H1 (cell line): ENCODE data around the gene DCPS. TPM values are rescaled to one million over a fixed set of nuclear protein-coding genes. Genes with fewer than 3 reads are reported as not detected.

Source experiments
- CTCF ChIA-PET: fragments of 300-600 bp; sonication (Branson Sonifier 250); formaldehyde crosslinking; loops from one replicate; lab custom pipeline; 2021; ENCODE audit not compliant: partially characterized antibody; lab: Charles Lee
- POLR2A ChIA-PET: fragments of 300-600 bp; sonication (Branson Sonifier 250); formaldehyde crosslinking; loops from one replicate; lab custom pipeline; 2021; ENCODE audit warnings: inconsistent platforms; ENCODE audit not compliant: partially characterized antibody; lab: Charles Lee
- DNase-seq, 2 experiments: peaks; one replicate each; pipeline versions ENCODE4 v3.0.0 to v3.0.0-alpha.2; 2010 to 2022; ENCODE audit warnings: low spot score in 2 of 2, low read depth in 1 of 2, mixed read lengths in 1 of 2
- FAIRE-seq: peaks from 2 replicates; lab custom pipeline; 2011; peaks lifted over from hg19 to GRCh38; lab: Jason Lieb, UNC
- H2AFZ ChIP-seq: 2 replicates; pipeline ENCODE4 v1.8.1; 2012; ENCODE audit warnings: low read length, inconsistent platforms
- H2AK5ac ChIP-seq: 2 replicates; pipeline ENCODE4 v1.6.1; 2013; ENCODE audit warnings: low read depth, low read length
- H2BK120ac ChIP-seq: replicated peaks from 2 replicates; pipeline ENCODE3; 2013; ENCODE audit warnings: low read depth, low read length, inconsistent platforms
- H2BK12ac ChIP-seq: 2 replicates; pipeline ENCODE4 v1.6.1; 2013; ENCODE audit warnings: low read depth, low read length
- H2BK15ac ChIP-seq: 2 replicates; pipeline ENCODE4 v1.6.1; 2013; ENCODE audit warnings: low read length
- H2BK20ac ChIP-seq: 2 replicates; pipeline ENCODE4 v1.6.1; 2013; ENCODE audit warnings: low read length
- H2BK5ac ChIP-seq: 2 replicates; pipeline ENCODE4 v1.6.1; 2013; ENCODE audit warnings: low read depth, low read length
- H3K14ac ChIP-seq: 2 replicates; pipeline ENCODE4 v1.6.1; 2013; ENCODE audit warnings: inconsistent platforms; ENCODE audit not compliant: insufficient read length
- H3K18ac ChIP-seq: 2 replicates; pipeline ENCODE4 v1.6.1; 2013; ENCODE audit warnings: low read length; ENCODE audit errors: extremely low read depth
- H3K23ac ChIP-seq: 2 replicates; pipeline ENCODE4 v1.6.1; 2013; ENCODE audit warnings: inconsistent platforms; ENCODE audit not compliant: insufficient read length
- H3K23me2 ChIP-seq: 2 replicates; pipeline ENCODE4 v1.6.1; 2013; ENCODE audit warnings: low read depth, low read length
- H3K27ac ChIP-seq: 2 replicates; pipeline ENCODE4 v1.6.1; 2011; ENCODE audit warnings: low read depth, low read length, inconsistent platforms
- H3K27me3 ChIP-seq, 4 experiments: replicated peaks in 1 of 4; 1 replicate in 1 of 4; 2 replicates in 3 of 4; pipeline versions ENCODE4 v1.6.1 to v1.8.1; 2011 to 2013; ENCODE audit warnings: low read length in 3 of 4, mild to moderate bottlenecking in 3 of 4, inconsistent platforms in 2 of 4, mixed read lengths in 2 of 4, moderate library complexity in 1 of 4; ENCODE audit not compliant: control insufficient read depth in 3 of 4, insufficient read depth in 3 of 4; ENCODE audit errors: extremely low read depth in 1 of 4
- H3K36me3 ChIP-seq, 4 experiments: 2 replicates each; pipeline versions ENCODE4 v1.6.1 to v1.8.1; 2011 to 2013; ENCODE audit warnings: mild to moderate bottlenecking in 4 of 4, low read length in 3 of 4, moderate library complexity in 2 of 4, control low read depth in 1 of 4, inconsistent platforms in 1 of 4; ENCODE audit not compliant: insufficient read depth in 4 of 4, control insufficient read depth in 2 of 4
- H3K4ac ChIP-seq: replicated peaks from 2 replicates; pipeline ENCODE3; 2013; ENCODE audit warnings: low read length, low read depth, mixed read lengths, inconsistent platforms; ENCODE audit not compliant: insufficient read length
- H3K4me1 ChIP-seq, 4 experiments: replicated peaks in 1 of 4; 1 replicate in 1 of 4; 2 replicates in 3 of 4; pipeline versions ENCODE4 v1.6.1 to v1.8.1; 2011 to 2013; ENCODE audit warnings: low read length in 3 of 4, inconsistent platforms in 2 of 4, mixed read lengths in 1 of 4; ENCODE audit not compliant: insufficient read depth in 4 of 4, control insufficient read depth in 3 of 4
- H3K4me2 ChIP-seq, 2 experiments: 2 replicates each; pipeline versions ENCODE4 v1.6.1 to v1.8.1; 2011 to 2013; ENCODE audit warnings: low read depth in 2 of 2, low read length in 2 of 2, control low read depth in 1 of 2, inconsistent platforms in 1 of 2, mild to moderate bottlenecking in 1 of 2; ENCODE audit not compliant: insufficient read depth in 1 of 2
- H3K4me3 ChIP-seq, 4 experiments: fragments of 200-600, 300-600 bp in 1 of 4; sonication (generic), shearing (Covaris generic), sonication (Bioruptor Twin) in 1 of 4; 2 replicates each; pipeline versions ENCODE4 v1.5.1 to v1.8.1; 2011 to 2016; ENCODE audit warnings: low read length in 4 of 4, low read depth in 3 of 4, control low read depth in 2 of 4, inconsistent platforms in 2 of 4, mild to moderate bottlenecking in 2 of 4, mixed read lengths in 1 of 4, moderate library complexity in 1 of 4; ENCODE audit not compliant: insufficient read depth in 2 of 4; ENCODE audit errors: extremely low read depth in 1 of 4
- H3K56ac ChIP-seq: replicated peaks from 2 replicates; pipeline ENCODE3; 2013; ENCODE audit warnings: low read depth, mild to moderate bottlenecking, mixed read lengths, low read length, inconsistent platforms; ENCODE audit not compliant: insufficient read length
- H3K79me1 ChIP-seq: 2 replicates; pipeline ENCODE4 v1.6.1; 2013; ENCODE audit warnings: low read depth, low read length, control low read depth
- H3K79me2 ChIP-seq, 2 experiments: 2 replicates each; pipeline versions ENCODE4 v1.6.1 to v1.8.1; 2012 to 2013; ENCODE audit warnings: low read length in 2 of 2, mild to moderate bottlenecking in 2 of 2, inconsistent platforms in 1 of 2; ENCODE audit not compliant: insufficient read depth in 2 of 2, control insufficient read depth in 1 of 2
- H3K9ac ChIP-seq, 4 experiments: replicated peaks in 1 of 4; 1 replicate in 1 of 4; 2 replicates in 3 of 4; pipeline versions ENCODE4 v1.6.1 to v1.8.1; 2011 to 2013; ENCODE audit warnings: low read depth in 3 of 4, low read length in 3 of 4, control low read depth in 2 of 4, mild to moderate bottlenecking in 2 of 4, moderate library complexity in 2 of 4, inconsistent platforms in 1 of 4; ENCODE audit errors: extremely low read depth in 1 of 4
- H3K9me3 ChIP-seq, 2 experiments: 2 replicates each; pipeline versions ENCODE4 v1.6.1 to v1.8.1; 2012 to 2013; ENCODE audit warnings: mild to moderate bottlenecking in 2 of 2, moderate library complexity in 2 of 2, control low read depth in 1 of 2, inconsistent platforms in 1 of 2, low read depth in 1 of 2, low read length in 1 of 2, mixed read lengths in 1 of 2; ENCODE audit not compliant: insufficient read depth in 2 of 2
- H4K20me1 ChIP-seq, 2 experiments: replicated peaks in 1 of 2; 2 replicates each; pipeline versions ENCODE3 to v1.8.1; 2011 to 2013; ENCODE audit warnings: inconsistent platforms in 2 of 2, low read length in 2 of 2, mild to moderate bottlenecking in 1 of 2; ENCODE audit not compliant: insufficient read depth in 2 of 2, control insufficient read depth in 1 of 2
- H4K5ac ChIP-seq: 2 replicates; pipeline ENCODE4 v1.6.1; 2013; ENCODE audit warnings: low read length, low read depth, mixed read lengths, inconsistent platforms; ENCODE audit not compliant: insufficient read length
- H4K8ac ChIP-seq: 2 replicates; pipeline ENCODE4 v1.8.0; 2013; ENCODE audit warnings: mild to moderate bottlenecking, moderate library complexity, low read length, inconsistent platforms; ENCODE audit not compliant: insufficient read depth; ENCODE audit errors: extremely low read depth
- H4K91ac ChIP-seq: replicated peaks from 2 replicates; pipeline ENCODE3; 2013; ENCODE audit warnings: low read length, mixed read lengths, inconsistent platforms; ENCODE audit not compliant: insufficient read length
- MAFK ChIP-seq: IDR thresholded peaks from 2 replicates; pipeline ENCODE4 v1.6.1; 2012; ENCODE audit warnings: low read depth, mild to moderate bottlenecking, improper control_type of control experiment, low read length
- NANOG ChIP-seq: IDR thresholded peaks from 2 replicates; pipeline ENCODE4 v1.6.1; 2011; ENCODE audit warnings: low read length, low read depth, mild to moderate bottlenecking, inconsistent platforms; ENCODE audit not compliant: insufficient read depth, poor library complexity, severe bottlenecking
- RXRA ChIP-seq: IDR thresholded peaks from 2 replicates; pipeline ENCODE4 v1.6.1; 2011; ENCODE audit warnings: low read depth, mild to moderate bottlenecking, low read length, moderate library complexity; ENCODE audit not compliant: insufficient read depth
- USF2 ChIP-seq: IDR thresholded peaks from 2 replicates; pipeline ENCODE4 v1.6.1; 2011; ENCODE audit warnings: low read length, improper control_type of control experiment
- WGBS, 2 experiments: shearing (Covaris generic) in 1 of 2; methylation state at CpG; one replicate each; pipeline versions ENCODE4 v1.1.6 to v1.1.7; 2013 to 2015; ENCODE audit warnings: low lambda C conversion rate in 2 of 2, mixed read lengths in 2 of 2, inconsistent platforms in 1 of 2, low coverage in 1 of 2, missing lambda C conversion rate in 1 of 2; ENCODE audit not compliant: insufficient replicate concordance in 2 of 2, insufficient coverage in 1 of 2, insufficient read length in 1 of 2; ENCODE audit errors: extremely low coverage in 1 of 2, missing lambda C conversion rate in 1 of 2; 5-methylcytosine and 5-hydroxymethylcytosine counted together
- polyA plus RNA-seq, 7 experiments: library from polyadenylated mRNA; depleted of rRNA in 3 of 7; stranded (reverse) in 5 of 7; unstranded in 2 of 7; fragments of >200 nt in 5 of 7; fragments of 200-250 nt in 2 of 7; gene quantifications; 1 replicate in 5 of 7; 2 replicates in 1 of 7; 4 replicates in 1 of 7; pipeline versions ENCODE4 v1.2.1 to v1.2.3, GENCODE V29; 2011 to 2013; ENCODE audit warnings: missing spikeins in 2 of 7, mixed read lengths in 2 of 7
- total RNA-seq: library from RNA; stranded (reverse); fragmentation: NEBNext Ultra II Directional; extraction: Animal tissue kit (Norgen Biotek cat#: 25700); gene quantifications from 2 replicates; pipeline ENCODE4 v1.2.1, GENCODE V29; 2021

Gene DCPS
- total and polyA plus RNA-seq, 2 of the 8 experiments (the other 6 are each of a cell fraction or from before 2014, with no cell fraction given), result 24.6 to 55.2 TPM

GRCh38 chr11:126370016-126370415, 66.2 kb downstream of the DCPS start:
- no peak overlapping the region for H3K56ac ChIP-seq
- no peak overlapping the region for H2AFZ ChIP-seq
- FAIRE-seq, result no peak
- no peak overlapping the region for H2BK12ac ChIP-seq
- no peak overlapping the region for H2BK5ac ChIP-seq
- H4K8ac ChIP-seq, result no peak overlapping the region
- no peak overlapping the region for H3K18ac ChIP-seq
- H3K9ac ChIP-seq, result no peak overlapping the region
- H4K5ac ChIP-seq, result no peak overlapping the region
- H3K4me1 ChIP-seq, result peaks cover 0 to 20% (median 5%) of the 10 kb centered on the region in 4 experiments; a peak in 4 of 7 replicates
- DNase-seq, result no peak
- 96% methylated on average over 3 of the region's 3 CpGs; no CpG with 5 or more reads in 1 of the 2 experiments for WGBS, 2 experiments
- peaks cover 0 to 18% of the 10 kb centered on the region in 2 experiments; a peak in 2 of 4 replicates for H3K79me2 ChIP-seq
- no peaks in the 10 kb centered on the region for H3K27me3 ChIP-seq
- no peak overlapping the region for H3K27ac ChIP-seq
- H2BK15ac ChIP-seq, result no peak overlapping the region
- CTCF ChIA-PET, result interaction anchor here (0.6 to 1.3 kb wide), 6 partner anchors 9 to 446 kb away, joined by 3 to 6 read pairs (median 3); no protein-coding TSS in a partner anchor
- no peak overlapping the region for H3K4me2 ChIP-seq
- H4K20me1 ChIP-seq, result peaks cover 0 to 1% of the 10 kb centered on the region in 2 experiments
- H4K91ac ChIP-seq, result no peak overlapping the region
- H2AK5ac ChIP-seq, result no peak overlapping the region
- POLR2A ChIA-PET, result interaction anchor here (1.1 to 1.4 kb wide), 3 partner anchors 10 to 66 kb away, joined by 3 to 4 read pairs (median 3); partner anchors contain the start of gene DCPS
- H3K9me3 ChIP-seq, result no peaks in the 10 kb centered on the region
- no peak overlapping the region for H3K23ac ChIP-seq
- no peak overlapping the region for H3K14ac ChIP-seq
- H3K23me2 ChIP-seq, result no peaks in the 10 kb centered on the region
- no peak overlapping the region for H2BK120ac ChIP-seq
- H2BK20ac ChIP-seq, result no peak overlapping the region
- no peak overlapping the region for H3K4me3 ChIP-seq
- no peak overlapping the region for H3K4ac ChIP-seq
- H3K79me1 ChIP-seq, result peaks cover 2% of the 10 kb centered on the region
- H3K36me3 ChIP-seq, result no peaks in the 10 kb centered on the region
- TF ChIP-seq RXRA (no peak), MAFK (no peak), NANOG (no peak), USF2 (no peak)
